Heart right ventricle (tissue), 16 donors: ENCODE measurements around the gene C15orf39. TPM values are rescaled to one million over a fixed set of nuclear protein-coding genes. Genes with fewer than 3 reads are reported as not detected.
"Not testable (repeated sequence)": the region's sequence is repeated elsewhere in the genome, so short reads cannot be mapped to it uniquely, and the experiment has no call there.

Experiments used
- ATAC-seq, 8 donors: fragments of 200-7000 bp; cut with Tn5 transposase; one replicate each; pipeline ENCODE4 v1.9.1; 2020; ENCODE audit warnings: mild to moderate bottlenecking in 8 of 8, moderate library complexity in 8 of 8, moderate number of reproducible peaks in 1 of 8
- DNase-seq, 2 donors: peaks; one replicate each; pipeline ENCODE4 v3.0.0-alpha.2; 2020
- H3K27ac ChIP-seq, 10 donors: fragments of 200-600 bp; sonication (generic) in 2 of 10; one replicate each; pipeline versions ENCODE4 v1.5.0 to v1.8.0; 2020 to 2022; ENCODE audit warnings: mild to moderate bottlenecking in 3 of 10
- H3K27me3 ChIP-seq, 7 donors: fragments of 200-600 bp; one replicate each; pipeline ENCODE4 v1.8.0; 2021 to 2022; ENCODE audit warnings: mild to moderate bottlenecking in 2 of 7
- H3K36me3 ChIP-seq, 9 donors: fragments of 200-600 bp; sonication (generic) in 1 of 9; one replicate each; pipeline versions ENCODE4 v1.5.0 to v1.8.0; 2020 to 2022; ENCODE audit warnings: mild to moderate bottlenecking in 2 of 9
- H3K4me1 ChIP-seq, 9 donors: fragments of 200-600 bp; sonication (generic) in 1 of 9; one replicate each; pipeline versions ENCODE4 v1.5.0 to v1.8.0; 2020 to 2022; ENCODE audit warnings: mild to moderate bottlenecking in 4 of 9
- H3K4me3 ChIP-seq, 10 donors: fragments of 200-600 bp; sonication (generic) in 2 of 10; one replicate each; pipeline versions ENCODE4 v1.5.0 to v1.8.0; 2020 to 2022; ENCODE audit warnings: mild to moderate bottlenecking in 7 of 10, moderate library complexity in 2 of 10
- H3K9me3 ChIP-seq, 11 donors: fragments of 200-600 bp in 10 of 11; sonication (generic) in 2 of 11; one replicate each; pipeline versions ENCODE4 v1.5.0 to v1.8.0; 2013 to 2022; ENCODE audit warnings: mild to moderate bottlenecking in 2 of 11, control low read depth in 1 of 11, moderate library complexity in 1 of 11
- CTCF ChIP-seq, 9 donors: fragments of 200-600 bp; sonication (generic) in 2 of 9; IDR thresholded peaks; one replicate each; pipeline versions ENCODE4 v1.5.0 to v1.8.0; 2021 to 2022; ENCODE audit warnings: antibody characterized with exemption in 9 of 9, mild to moderate bottlenecking in 5 of 9, moderate library complexity in 1 of 9
- WGBS, 2 donors: extraction: QIAGEN DNeasy Blood & Tissue Kit; methylation state at CpG; one replicate each; pipeline ENCODE4 v1.1.7; 2013; ENCODE audit warnings: inconsistent platforms in 1 of 2; 5-methylcytosine and 5-hydroxymethylcytosine counted together
- intact Hi-C, 10 donors: fragments of 100-400 bp; cut with DNase I; formaldehyde crosslinking; loops; one replicate each; pipeline versions ENCODE4 v1.11.1 to v1.14.2; 2022
- polyA plus RNA-seq, 2 donors: library from polyadenylated mRNA; stranded (reverse); fragments of 200-250 nt; gene quantifications; one replicate each; pipeline ENCODE4 v1.2.3, GENCODE V29; 2013
- total RNA-seq, 10 donors: library from RNA; stranded (reverse); fragmentation: NEBNext Ultra II Directional in 3 of 10; extraction: Animal tissue kit (Norgen Biotek cat#: 25700) in 3 of 10; gene quantifications; one replicate each; pipeline versions ENCODE4 v1.2.1 to v1.2.4, GENCODE V29; 2021 to 2023
- donor health status: Arrhythmogenic right ventricular cardiomyopathy.
- donor health status: ischemic (EF 13 %, LVEDD 7.1; RV severe dilation, severe dysfunction).
- donor health status: healthy with polysubstance abuse.
- donor health status: DM: no; HTN: yes; CAD: no.
- donor health status: DM: no; HTN: no; CAD: no.
- donor health status: ischemic (EF 25% LVEDD 6.9; RV normal size, moderate dysfunction).
- donor health status: ischemic (EF 25% LVEDD 5.7; RV mildly dilated, moderate dysfunction).
- donor health status: healthy.
- donor health status: DM: yes; HTN: yes; CAD: no.
- donor health status: Ischemic cardiomyopathy.
- donor health status: ischemic (EF 35%, LVEDD 5.7; RV mildly dilated, moderate dysfunction).
- donor health status: nonischemic (EF 11% LVEDD 7.7; RV severe dilation, severe dysfunction).
- donor health status: DM: yes; HTN: yes; CAD: no.
- donor health status: PGD.
- donor health status: ischemic (EF 29% LVEDD 5.4; RV normal size, mild dysfunction).
- donor health status: nonischemic (EF 23%, LVEDD 6.1; RV moderate dilation, normal function).

C15orf39 gene
- total and polyA plus RNA-seq, 12 donors, result 6.9 to 23.7 (median 14.2) TPM

GRCh38 chr15:75164625-75165350 is 36.9 kb upstream of the C15orf39 start:
- intact Hi-C loops, result no loop called here
- WGBS, 2 donors, result 78 to 82% methylated on average over 4 of the region's 4 CpGs

GRCh38 chr15:75166489-75167063 is 35.1 kb upstream of the C15orf39 start:
- H3K4me3 ChIP-seq, intact Hi-C loops, H3K27me3 ChIP-seq, H3K9me3 ChIP-seq, DNase-seq, H3K36me3 ChIP-seq, H3K27ac ChIP-seq, ATAC-seq: not testable (repeated sequence)
- WGBS, 2 donors, result 83 to 87% methylated on average over 8 of the region's 8 CpGs
- H3K4me1 ChIP-seq, result peaks cover 0 to 19% (median 0%) of the 10 kb centered on the region in 9 donors

More at GRCh38 chr15:75164625-75165350, 36.9 kb upstream of the C15orf39 start:
- no peak for ATAC-seq
- no peaks in the 10 kb centered on the region for H3K36me3 ChIP-seq
- no peak overlapping the region for H3K27ac ChIP-seq
- no peak for DNase-seq
- H3K9me3 ChIP-seq, result peaks cover 0 to 6% (median 0%) of the 10 kb centered on the region in 11 donors
- peaks cover 0 to 15% (median 0%) of the 10 kb centered on the region in 9 donors for H3K4me1 ChIP-seq
- TF ChIP-seq CTCF (IDR thresholded peaks at IDR 0.05), result no peak
- no peaks in the 10 kb centered on the region for H3K27me3 ChIP-seq
- H3K4me3 ChIP-seq, result no peak overlapping the region

GRCh38 chr15:75167588-75168350 is 33.9 kb upstream of the C15orf39 start:
- no peaks in the 10 kb centered on the region for H3K36me3 ChIP-seq
- H3K27me3 ChIP-seq, result no peaks in the 10 kb centered on the region
- H3K9me3 ChIP-seq, result peaks cover 0 to 6% (median 0%) of the 10 kb centered on the region in 11 donors
- DNase-seq (no peak), ATAC-seq (peak in 1 of 8 donors; percentile 47)
- no peak overlapping the region for H3K4me3 ChIP-seq
- H3K27ac ChIP-seq, result no peak overlapping the region
- intact Hi-C loops, result no loop called here
- no peak for TF ChIP-seq CTCF (IDR thresholded peaks at IDR 0.05)
- WGBS, 2 donors, result 79 to 83% methylated on average over 5 of the region's 5 CpGs
- peaks cover 0 to 19% (median 0%) of the 10 kb centered on the region in 9 donors for H3K4me1 ChIP-seq

GRCh38 chr15:75168374-75168773 is 33.3 kb upstream of the C15orf39 start:
- no peak overlapping the region for H3K27ac ChIP-seq
- no peak for DNase-seq
- peaks cover 0 to 6% (median 0%) of the 10 kb centered on the region in 11 donors for H3K9me3 ChIP-seq
- H3K27me3 ChIP-seq, result no peaks in the 10 kb centered on the region
- peaks cover 0 to 19% (median 0%) of the 10 kb centered on the region in 9 donors for H3K4me1 ChIP-seq
- ATAC-seq, result no peak
- intact Hi-C loops, result no loop called here
- H3K4me3 ChIP-seq, result no peak overlapping the region
- no peak for TF ChIP-seq CTCF (IDR thresholded peaks at IDR 0.05)
- H3K36me3 ChIP-seq, result no peaks in the 10 kb centered on the region
- WGBS, 2 donors, result 71 to 83% methylated on average over 4 of the region's 4 CpGs
